Retinal pigment epithelial cell (primary cell): ENCODE data around the gene AGBL2.

Source experiments
- DNase-seq: peaks from one replicate; pipeline ENCODE4 v3.0.0-alpha.2; 2010; ENCODE audit warnings: low read depth
- H3K4me3 ChIP-seq: 2 replicates; pipeline ENCODE4 v1.5.1; 2011; ENCODE audit warnings: mild to moderate bottlenecking, low read length, control low read depth, moderate library complexity
- TF ChIP-seq, protein P1 (sequence below): conservative IDR thresholded peaks from 2 replicates; pipeline ENCODE4 v1.5.1; 2011; ENCODE audit warnings: low read depth, low read length, control low read depth, inconsistent platforms

Gene AGBL2

DNA sequence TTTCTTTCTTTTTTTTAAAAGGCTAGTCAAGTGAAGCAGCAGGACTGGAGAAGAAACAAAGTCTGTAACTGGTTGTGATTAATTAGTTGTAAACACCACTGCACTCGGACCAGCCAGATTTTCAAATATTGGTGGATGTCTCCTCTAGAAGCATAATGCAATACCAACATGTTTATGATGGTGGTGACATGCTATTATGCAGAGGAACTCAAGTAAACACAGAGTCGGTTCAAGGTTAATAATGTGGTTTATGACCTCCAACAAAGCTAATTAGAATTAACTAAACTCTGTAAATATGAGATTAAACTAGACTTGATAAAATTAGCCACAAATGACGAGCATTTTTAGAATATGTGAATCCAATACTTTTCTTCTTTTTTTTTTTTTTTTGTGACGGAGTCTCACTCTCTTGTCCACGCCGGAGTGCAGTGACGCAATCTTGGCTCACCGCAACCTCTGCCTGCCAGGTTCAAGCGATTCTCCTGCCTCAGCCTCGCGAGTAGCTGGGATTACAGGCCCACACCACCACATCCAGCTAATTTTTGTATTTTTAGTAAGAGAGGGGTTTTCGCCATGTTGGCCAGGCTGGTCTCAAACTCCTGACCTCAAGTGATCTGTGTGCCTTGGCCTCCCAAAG lies 11.8 kb upstream of the AGBL2 start:
- TF ChIP-seq, protein P1, sequence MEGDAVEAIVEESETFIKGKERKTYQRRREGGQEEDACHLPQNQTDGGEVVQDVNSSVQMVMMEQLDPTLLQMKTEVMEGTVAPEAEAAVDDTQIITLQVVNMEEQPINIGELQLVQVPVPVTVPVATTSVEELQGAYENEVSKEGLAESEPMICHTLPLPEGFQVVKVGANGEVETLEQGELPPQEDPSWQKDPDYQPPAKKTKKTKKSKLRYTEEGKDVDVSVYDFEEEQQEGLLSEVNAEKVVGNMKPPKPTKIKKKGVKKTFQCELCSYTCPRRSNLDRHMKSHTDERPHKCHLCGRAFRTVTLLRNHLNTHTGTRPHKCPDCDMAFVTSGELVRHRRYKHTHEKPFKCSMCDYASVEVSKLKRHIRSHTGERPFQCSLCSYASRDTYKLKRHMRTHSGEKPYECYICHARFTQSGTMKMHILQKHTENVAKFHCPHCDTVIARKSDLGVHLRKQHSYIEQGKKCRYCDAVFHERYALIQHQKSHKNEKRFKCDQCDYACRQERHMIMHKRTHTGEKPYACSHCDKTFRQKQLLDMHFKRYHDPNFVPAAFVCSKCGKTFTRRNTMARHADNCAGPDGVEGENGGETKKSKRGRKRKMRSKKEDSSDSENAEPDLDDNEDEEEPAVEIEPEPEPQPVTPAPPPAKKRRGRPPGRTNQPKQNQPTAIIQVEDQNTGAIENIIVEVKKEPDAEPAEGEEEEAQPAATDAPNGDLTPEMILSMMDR: no peak

GRCh38 chr11:47726118-47726442 lies 10.9 kb upstream of the AGBL2 start:
- DNase-seq: no peak
- H3K4me3 ChIP-seq: no peak overlapping the region
- TF ChIP-seq, protein P1: no peak

More for the DNA sequence above, 11.8 kb upstream of the AGBL2 start:
- no peak for DNase-seq
- H3K4me3 ChIP-seq: no peak overlapping the region

DNA sequence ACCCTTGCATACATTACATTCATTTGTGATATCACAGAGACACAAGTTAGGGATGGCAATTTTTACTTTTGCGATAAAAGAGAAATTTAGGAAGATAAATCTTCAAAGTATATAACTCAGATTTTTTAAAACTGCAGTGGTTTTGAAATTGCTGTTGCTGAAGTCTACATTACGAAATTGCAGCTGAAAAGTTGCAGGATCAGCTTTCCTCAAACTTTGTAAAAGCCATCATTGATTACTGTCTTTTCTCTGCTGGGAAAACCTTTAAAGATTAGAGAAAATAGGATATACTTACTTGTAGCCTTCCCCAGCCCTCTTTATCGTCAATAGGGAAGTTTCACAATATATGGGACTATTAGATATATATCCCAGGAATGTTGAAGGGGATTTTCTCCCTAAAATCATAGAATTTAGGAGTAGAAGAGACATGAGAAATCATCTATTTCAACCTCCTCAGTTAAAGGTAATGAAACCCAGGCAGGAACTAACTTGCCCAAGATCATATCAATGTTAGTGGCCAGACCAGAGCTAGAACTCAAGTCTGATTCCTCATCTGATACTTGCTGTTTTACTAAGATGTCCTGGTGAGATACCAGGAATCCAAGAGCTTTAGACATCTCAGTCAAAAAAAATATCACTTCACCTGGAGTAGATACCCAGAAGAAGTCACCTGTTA lies 10.4 kb upstream of the AGBL2 start:
- DNase-seq: no peak
- H3K4me3 ChIP-seq: no peak overlapping the region
- TF ChIP-seq, protein P1: no peak

DNA sequence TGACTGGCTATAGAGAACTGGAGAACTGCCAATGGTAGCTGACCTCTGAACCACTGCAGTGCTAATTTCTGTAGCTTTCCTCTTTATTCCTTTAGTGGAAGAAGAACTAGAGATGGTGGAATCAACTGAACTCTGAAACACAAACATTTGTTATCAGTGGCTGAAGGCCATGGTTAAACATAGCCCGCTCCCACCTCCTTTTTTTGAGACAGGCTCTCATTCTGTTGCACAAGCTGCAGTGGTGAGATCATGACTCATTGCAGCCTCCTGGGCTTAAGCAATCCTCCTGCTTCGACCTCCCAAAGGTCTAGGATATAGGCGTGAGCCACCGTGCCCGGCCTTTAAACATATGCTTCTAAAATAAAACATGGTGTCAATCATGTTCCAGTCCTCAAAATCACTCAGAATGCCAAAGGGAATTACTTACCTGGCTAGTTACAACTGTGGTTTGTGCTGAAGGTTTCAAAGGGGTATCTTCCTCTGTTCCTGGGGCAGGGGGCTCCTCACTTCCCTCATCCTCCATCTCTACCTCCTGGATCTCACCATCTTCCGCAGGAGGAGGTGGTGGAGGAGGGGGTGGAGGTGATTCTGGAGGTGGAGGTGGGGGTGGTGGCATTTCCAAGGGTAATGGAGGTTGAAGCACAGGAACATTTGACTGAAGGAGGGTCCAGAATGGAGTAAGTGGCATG lies 9.0 kb upstream of the AGBL2 start:
- no peak for DNase-seq
- TF ChIP-seq, protein P1: no peak
- H3K4me3 ChIP-seq: no peak overlapping the region

DNA sequence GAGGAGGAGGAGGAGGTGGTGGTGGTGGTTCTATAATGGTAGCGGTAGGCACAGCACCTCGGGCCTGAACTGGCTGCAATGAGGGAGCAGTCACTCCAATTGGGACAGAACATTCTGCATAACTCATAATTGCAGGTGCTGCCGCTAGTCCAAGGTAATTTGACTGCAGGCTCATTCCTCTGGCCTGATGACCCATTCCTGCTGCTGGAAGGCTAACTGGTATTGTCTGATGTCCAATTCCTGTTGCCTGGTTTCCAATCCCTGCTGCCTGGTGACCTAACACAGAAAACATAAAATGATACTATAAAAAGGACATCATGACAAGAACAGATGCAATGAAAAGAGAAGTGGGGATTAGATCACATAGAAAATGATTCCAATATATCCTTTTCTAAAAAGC lies 7.9 kb upstream of the AGBL2 start:
- DNase-seq: no peak
- TF ChIP-seq, protein P1: no peak
- no peak overlapping the region for H3K4me3 ChIP-seq

GRCh38 chr11:47720651-47721050 lies 5.5 kb upstream of the AGBL2 start:
- no peak overlapping the region for H3K4me3 ChIP-seq
- TF ChIP-seq, protein P1: no peak
- DNase-seq: no peak
